Psoas muscle (tissue), 8 donors: ENCODE results near the gene BDP1. TPM values are rescaled to one million over a fixed set of nuclear protein-coding genes. Genes with fewer than 3 reads are reported as not detected.
"Not testable (repeated sequence)": the region's sequence is repeated elsewhere in the genome, so short reads cannot be mapped to it uniquely, and the experiment has no call there.

Experiments
- ATAC-seq, 4 donors: fragments of 200-7000 bp; cut with Tn5 transposase; one replicate each; pipeline ENCODE4 v1.9.1; 2020; ENCODE audit warnings: moderate library complexity in 3 of 4, mild to moderate bottlenecking in 2 of 4
- DNase-seq, 2 donors: peaks; one replicate each; pipeline ENCODE4 v3.0.0-alpha.2; 2020
- H3K27ac ChIP-seq: fragments of 200-600 bp; one replicate; pipeline ENCODE4 v1.8.0; 2022
- H3K27me3 ChIP-seq, 3 donors: fragments of 200-600 bp in 1 of 3; one replicate each; pipeline versions ENCODE4 v1.6.1 to v1.8.0; 2013 to 2022; ENCODE audit warnings: low read length in 2 of 3, mild to moderate bottlenecking in 2 of 3, moderate library complexity in 1 of 3; ENCODE audit not compliant: insufficient read depth in 3 of 3
- H3K36me3 ChIP-seq, 2 donors: fragments of 200-600 bp in 1 of 2; one replicate each; pipeline versions ENCODE4 v1.6.1 to v1.8.0; 2013 to 2022; ENCODE audit warnings: low read depth in 1 of 2, mild to moderate bottlenecking in 1 of 2, moderate library complexity in 1 of 2; ENCODE audit not compliant: insufficient read depth in 1 of 2
- H3K4me1 ChIP-seq: fragments of 200-600 bp; one replicate; pipeline ENCODE4 v1.8.0; 2022
- H3K4me3 ChIP-seq: fragments of 200-600 bp; one replicate; pipeline ENCODE4 v1.8.0; 2022; ENCODE audit warnings: mild to moderate bottlenecking
- H3K9me3 ChIP-seq: fragments of 200-600 bp; one replicate; pipeline ENCODE4 v1.8.0; 2022
- CTCF ChIP-seq: fragments of 200-600 bp; IDR thresholded peaks from one replicate; pipeline ENCODE4 v1.8.0; 2022; ENCODE audit warnings: antibody characterized with exemption
- WGBS, 3 donors: extraction: QIAGEN DNeasy Blood & Tissue Kit; methylation state at CpG; one replicate each; pipeline versions ENCODE4 v1.1.6 to v1.1.7; 2013; 5-methylcytosine and 5-hydroxymethylcytosine counted together
- intact Hi-C, 2 donors: fragments of 100-400 bp; cut with DNase I; formaldehyde crosslinking; loops; one replicate each; pipeline versions ENCODE4 v1.11.0 to v1.14.2; 2022
- polyA plus RNA-seq, 3 donors: library from polyadenylated mRNA; stranded (reverse); fragments of 200-250 nt; gene quantifications; one replicate each; pipeline ENCODE4 v1.2.3, GENCODE V29; 2013
- total RNA-seq, 4 donors: library from RNA; stranded (reverse); fragmentation: NEBNext Ultra II Directional in 2 of 4; extraction: Animal tissue kit (Norgen Biotek cat#: 25700) in 2 of 4; gene quantifications; one replicate each; pipeline versions ENCODE4 v1.2.1 to v1.2.4, GENCODE V29; 2021 to 2023
- donor health status: healthy with polysubstance abuse.
- donor health status: DM: no; HTN: no; CAD: no; lungs with moderate emphysema.
- donor health status: Bipolar disorder and iron deficiency.
- donor health status: healthy.
- donor health status: DM: yes; HTN: yes; CAD: no.
- donor health status: DM: no; HTN: no; CAD: no.
- donor health status: DM: no; HTN: no; CAD: no.
- donor health status: DM: yes; HTN: yes; CAD: no.

The BDP1 gene
- total and polyA plus RNA-seq, 7 donors = 5.5 to 17.7 (median 11.5) TPM

GRCh38 chr5:71483355-71483754, 27.9 kb downstream of the BDP1 start:
- Histone ChIP-seq H3K27me3 (no peaks in the 10 kb centered on the region), H3K9me3 (no peaks in the 10 kb centered on the region), H3K27ac (no peak overlapping the region), H3K36me3 (peaks cover 4 to 86% of the 10 kb centered on the region in 2 donors), H3K4me1 (no peaks in the 10 kb centered on the region), H3K4me3 (no peak overlapping the region)
- ATAC-seq = no peak
- no peak for DNase-seq
- 95 to 98% (median 96%) methylated on average over 2 of the region's 2 CpGs for WGBS, 3 donors
- intact Hi-C loops = loop anchor here in 1 of 2 donors (10.0 kb wide), 1 partner anchor 61 kb away; no protein-coding TSS in a partner anchor
- TF ChIP-seq CTCF = no peak

DNA sequence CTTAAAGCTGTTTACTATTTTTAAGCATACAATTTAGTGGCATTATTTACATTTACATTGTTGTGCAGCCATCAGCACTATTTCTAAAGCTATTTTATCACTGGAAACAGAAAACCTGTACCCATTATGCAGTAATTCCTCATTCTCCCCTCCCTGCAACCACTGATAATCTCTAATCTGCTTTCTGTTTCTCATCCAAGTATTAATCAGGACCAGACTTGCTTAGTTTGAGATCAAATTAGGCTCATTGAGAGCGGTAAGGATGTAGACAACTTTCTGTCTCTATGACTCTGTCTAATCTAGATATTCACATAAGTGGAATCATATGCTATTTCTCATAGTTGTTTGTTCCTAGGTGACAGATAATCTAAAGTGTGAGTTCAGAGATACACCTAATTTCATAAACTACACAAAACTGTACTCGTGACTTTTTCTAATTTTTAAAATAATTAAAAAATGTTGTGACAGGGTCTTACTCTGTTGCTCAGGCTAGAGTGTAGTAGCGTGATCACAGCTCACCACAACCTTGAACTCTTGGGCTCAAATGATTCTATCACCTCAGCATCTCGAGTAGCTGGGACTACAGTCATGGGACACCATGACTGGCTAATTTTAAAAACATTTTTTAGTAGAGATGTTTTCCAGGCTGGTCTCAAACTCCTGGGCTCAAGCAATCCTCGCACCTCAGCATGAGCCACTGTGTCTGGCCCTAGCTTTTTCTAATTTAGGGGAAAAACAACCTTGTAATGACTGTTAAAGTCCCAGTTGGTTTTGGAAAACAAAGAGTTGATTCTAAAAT, 37.6 kb downstream of the BDP1 start:
- H3K4me3 ChIP-seq = no peak overlapping the region
- H3K27me3 ChIP-seq = no peaks in the 10 kb centered on the region
- peaks cover 5 to 100% of the 10 kb centered on the region in 2 donors for H3K36me3 ChIP-seq
- intact Hi-C loops = no loop called here
- ATAC-seq = no peak
- DNase-seq = no peak
- H3K27ac ChIP-seq = no peak overlapping the region
- H3K4me1 ChIP-seq = no peaks in the 10 kb centered on the region
- no peak for TF ChIP-seq CTCF
- no peaks in the 10 kb centered on the region for H3K9me3 ChIP-seq
- WGBS, 3 donors = 95 to 97% (median 95%) methylated on average over 5 of the region's 5 CpGs

DNA sequence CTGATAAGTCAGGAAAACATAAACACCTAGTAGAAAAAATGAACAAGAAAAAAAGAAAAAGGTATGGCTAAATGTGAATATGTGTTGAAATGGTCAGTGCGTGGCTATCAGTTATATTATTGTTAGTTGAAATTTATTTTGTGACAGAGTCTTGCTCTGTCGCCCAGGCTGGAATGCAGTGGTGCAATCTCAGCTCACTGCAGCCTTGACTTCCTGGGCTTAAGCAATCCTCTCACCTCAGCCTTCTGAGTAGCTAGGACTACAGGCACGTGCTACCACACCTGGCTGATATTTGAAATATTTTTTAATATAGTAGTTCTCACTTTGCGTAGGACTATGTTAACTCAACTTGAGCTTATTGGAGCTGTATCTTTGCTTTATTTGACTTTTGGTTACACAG, 38.8 kb downstream of the BDP1 start:
- H3K4me1 ChIP-seq, H3K9me3 ChIP-seq, intact Hi-C loops, H3K27me3 ChIP-seq, H3K4me3 ChIP-seq, ATAC-seq, DNase-seq, H3K27ac ChIP-seq: not testable (repeated sequence)
- H3K36me3 ChIP-seq = peaks cover 5 to 99% of the 10 kb centered on the region in 2 donors
- 87 to 93% (median 90%) methylated on average over 4 of the region's 4 CpGs for WGBS, 3 donors

- peaks cover 5 to 99% of the 10 kb centered on the region in 2 donors for H3K36me3 ChIP-seq
- H3K4me3 ChIP-seq, H3K27ac ChIP-seq, H3K9me3 ChIP-seq, H3K4me1 ChIP-seq, DNase-seq, ATAC-seq, intact Hi-C loops, H3K27me3 ChIP-seq: not testable (repeated sequence)
- WGBS, 3 donors = 92 to 97% (median 92%) methylated on average over 9 of the region's 9 CpGs
These were observed 43.3 kb downstream of the BDP1 start for GRCh38 chr5:71498756-71499155.

GRCh38 chr5:71503536-71503935, 48.1 kb downstream of the BDP1 start:
- intact Hi-C loops = no loop called here
- no peak for TF ChIP-seq CTCF
- Histone ChIP-seq H3K9me3 (no peaks in the 10 kb centered on the region), H3K36me3 (peaks cover 6 to 99% of the 10 kb centered on the region in 2 donors), H3K4me3 (no peak overlapping the region), H3K27me3 (no peaks in the 10 kb centered on the region), H3K27ac (no peak overlapping the region), H3K4me1 (no peaks in the 10 kb centered on the region)
- ATAC-seq (no peak), DNase-seq (no peak)
- WGBS, 3 donors = 98 to 100% (median 98%) methylated on average over 2 of the region's 2 CpGs
